HG03460 (cell line): ENCODE results near the gene C14orf39.
"Not testable (repeated sequence)": the region's sequence is repeated elsewhere in the genome, so short reads cannot be mapped to it uniquely, and the experiment has no call there.

Experiments
- ATAC-seq: cut with Tn5 transposase; IDR thresholded peaks from one replicate; pipeline ENCODE4 v1.9.1; 2021; ENCODE audit not compliant: unreplicated experiment

C14orf39 gene

GRCh38 chr14:60490270-60490669 lies 4.4 kb upstream of the C14orf39 start:
- ATAC-seq = no peak

- no peak for ATAC-seq
Observed at GRCh38 chr14:60488175-60488574, 2.3 kb upstream of the C14orf39 start.

DNA sequence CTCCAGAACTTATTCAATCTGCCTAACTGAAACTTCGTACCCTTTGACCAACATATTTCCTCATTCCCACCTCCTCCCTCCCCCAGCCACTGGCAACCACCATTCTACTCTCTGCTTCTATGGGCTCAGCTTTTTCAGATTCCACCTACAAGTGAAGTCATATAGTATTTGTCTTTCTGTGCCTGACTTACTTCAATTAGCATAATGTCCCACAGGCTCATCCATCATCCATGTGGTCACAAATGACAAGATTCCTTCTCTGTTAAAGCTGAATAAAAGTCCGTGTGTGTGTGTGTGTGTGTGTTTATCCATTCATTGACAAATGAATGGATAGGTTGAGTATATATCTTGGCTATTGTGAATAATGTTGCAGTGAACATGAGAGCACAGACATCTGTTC lies 1.3 kb upstream of the C14orf39 start:
- ATAC-seq = no peak

DNA sequence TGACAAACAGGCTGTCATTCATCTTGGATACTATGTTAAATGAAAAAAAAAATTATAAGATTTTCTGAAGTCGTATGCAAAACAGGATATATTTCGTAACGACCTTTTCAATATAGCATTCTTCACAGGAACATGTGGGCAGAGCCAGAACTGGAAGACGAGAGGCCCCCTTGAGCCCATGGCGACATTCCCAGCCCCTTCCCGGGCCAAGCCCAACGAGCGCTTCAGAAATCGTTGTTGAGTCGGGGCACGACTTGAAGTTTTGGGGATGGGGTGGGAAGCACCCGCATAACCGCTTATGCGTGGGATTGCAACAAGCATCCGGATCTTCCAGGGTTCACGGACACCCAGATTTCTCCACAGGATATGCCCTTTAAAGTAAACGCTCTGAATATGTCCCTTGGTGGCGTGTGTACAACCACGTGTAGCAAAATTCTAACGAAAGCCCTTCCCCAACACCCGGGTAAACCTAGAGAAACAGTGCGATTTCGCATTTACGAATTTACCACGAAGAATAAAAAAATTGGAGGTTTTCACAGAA lies 736 bp downstream of the C14orf39 start:
- ATAC-seq = no peak

GRCh38 chr14:60482743-60483142 lies 3.1 kb downstream of the C14orf39 start:
- no peak for ATAC-seq

DNA sequence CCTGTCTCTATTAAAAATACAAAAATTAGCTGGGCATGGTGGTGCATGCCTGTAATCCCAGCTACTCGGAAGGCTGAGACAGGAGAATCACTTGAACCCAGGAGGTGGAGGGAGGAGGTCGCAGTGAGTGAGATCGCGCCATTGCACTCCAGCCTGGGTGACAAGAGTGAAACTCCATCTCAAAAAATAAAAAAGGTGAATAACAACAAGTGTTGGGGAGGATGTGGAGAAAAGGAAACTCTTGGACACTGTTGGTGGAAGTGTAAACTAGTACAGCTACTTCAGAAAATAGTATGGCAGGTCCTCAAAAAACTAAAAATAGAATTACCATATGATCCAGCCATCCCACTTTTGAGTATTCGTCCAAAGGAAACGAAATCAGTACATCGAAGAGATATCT lies 5.6 kb downstream of the C14orf39 start:
- ATAC-seq = not testable (repeated sequence)

- ATAC-seq = no peak
Observed at GRCh38 chr14:60455875-60456274, 30.0 kb downstream of the C14orf39 start.

DNA sequence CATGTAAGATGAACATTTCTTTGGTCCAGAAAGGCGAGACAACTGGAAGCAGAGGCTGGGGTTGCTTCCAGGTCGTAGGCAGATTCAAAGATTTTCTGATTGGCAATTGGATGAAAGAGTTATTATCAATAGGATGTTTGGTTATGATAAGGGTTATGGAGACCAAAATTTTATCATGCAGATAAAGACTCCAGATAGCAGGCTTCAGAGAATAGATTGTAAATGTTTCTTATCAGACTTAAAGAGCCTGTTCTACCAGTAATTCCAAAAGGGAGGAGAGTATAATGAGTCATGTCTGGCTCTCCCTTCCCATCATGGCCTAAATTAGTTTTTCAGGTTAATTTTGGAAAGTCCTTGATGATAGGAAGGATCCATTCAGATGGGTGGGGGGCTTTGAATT lies 55.6 kb downstream of the C14orf39 start:
- ATAC-seq = no peak

- ATAC-seq = no peak
Observed at GRCh38 chr14:60420050-60420449, 65.8 kb downstream of the C14orf39 start.

- not testable (repeated sequence) for ATAC-seq
Observed at GRCh38 chr14:60397550-60397949, 88.3 kb downstream of the C14orf39 start.

- no peak for ATAC-seq
Observed at GRCh38 chr14:60396718-60397343, 89.0 kb downstream of the C14orf39 start.
